HepG2 (cell line): ENCODE data around the gene OR1D5. TPM values are rescaled to one million over a fixed set of nuclear protein-coding genes. Genes with fewer than 3 reads are reported as not detected.
A peak's percentile ranks its signal among the peaks of the same experiment; 100 is the strongest.

Source experiments
- ATF7 ChIP-seq, 2 experiments: fragments of 450-650 bp in 1 of 2; sonication (generic) in 1 of 2; formaldehyde crosslinking in 1 of 2; IDR thresholded peaks; 2 replicates each; pipeline versions ENCODE4 v1.4.0 to v1.6.1; 2016 to 2020; ENCODE audit warnings: antibody characterized with exemption in 1 of 2, mild to moderate bottlenecking in 1 of 2, missing genetic modification reagents in 1 of 2
- DMAP1 ChIP-seq: IDR thresholded peaks from 2 replicates; pipeline ENCODE4 v1.6.1; 2016
- EP300 ChIP-seq, 3 experiments: sonication (generic) in 1 of 3; formaldehyde crosslinking in 1 of 3; IDR thresholded peaks; 2 replicates each; pipeline versions ENCODE4 v1.5.1 to v1.6.1; 2011 to 2020; ENCODE audit warnings: low read depth in 2 of 3, low read length in 2 of 3, borderline replicate concordance in 1 of 3, improper control_type of control experiment in 1 of 3, mild to moderate bottlenecking in 1 of 3, missing genetic modification reagents in 1 of 3, moderate library complexity in 1 of 3
- ETV6 ChIP-seq: sonication (generic); formaldehyde crosslinking; conservative IDR thresholded peaks from 2 replicates; pipeline ENCODE4 v1.4.0; 2020; ENCODE audit warnings: missing genetic modification reagents
- HCFC1 ChIP-seq: fragments of 150-350 bp; IDR thresholded peaks from 2 replicates; pipeline ENCODE4 v1.6.1; 2014; ENCODE audit warnings: low read depth, low read length
- HOXA3 ChIP-seq: sonication (generic); formaldehyde crosslinking; IDR thresholded peaks from 2 replicates; pipeline ENCODE4 v1.5.0; 2020; ENCODE audit warnings: missing genetic modification reagents
- KLF12 ChIP-seq: sonication (generic); formaldehyde crosslinking; IDR thresholded peaks from 2 replicates; pipeline ENCODE4 v1.4.0; 2020; ENCODE audit warnings: missing genetic modification reagents, borderline replicate concordance
- KMT2B ChIP-seq: IDR thresholded peaks from 2 replicates; pipeline ENCODE4 v1.6.1; 2016; ENCODE audit warnings: missing genetic modification reagents, missing compliant biosample characterization
- MXD4 ChIP-seq: IDR thresholded peaks from 2 replicates; pipeline ENCODE4 v1.6.1; 2016; ENCODE audit warnings: mild to moderate bottlenecking, missing biosample characterization, missing genetic modification reagents
- NKX3-1 ChIP-seq: sonication (generic); formaldehyde crosslinking; IDR thresholded peaks from 2 replicates; pipeline ENCODE4 v1.5.0; 2020; ENCODE audit warnings: missing genetic modification reagents
- PRPF4 ChIP-seq: fragments of 200-400 bp; formaldehyde crosslinking; IDR thresholded peaks from 2 replicates; pipeline ENCODE4 v1.6.1; 2016; ENCODE audit warnings: low read length, low read depth; ENCODE audit not compliant: poor library complexity, severe bottlenecking
- RBM39 ChIP-seq: fragments of 200-400 bp; formaldehyde crosslinking; IDR thresholded peaks from one replicate; pipeline ENCODE4 v1.6.1; 2018; ENCODE audit warnings: antibody characterized with exemption, mild to moderate bottlenecking, low read depth, low read length; ENCODE audit not compliant: poor library complexity, severe bottlenecking
- RFX1 ChIP-seq: fragments of 450-650 bp; IDR thresholded peaks from 2 replicates; pipeline ENCODE4 v1.6.1; 2017
- RNF2 ChIP-seq: fragments of 450-650 bp; conservative IDR thresholded peaks from 2 replicates; pipeline ENCODE4 v1.6.1; 2016; ENCODE audit warnings: low read depth
- SAP130 ChIP-seq: IDR thresholded peaks from 2 replicates; pipeline ENCODE4 v1.6.1; 2016; ENCODE audit warnings: low read depth
- XBP1 ChIP-seq: sonication (generic); formaldehyde crosslinking; IDR thresholded peaks from 2 replicates; pipeline ENCODE4 v1.5.0; 2020; ENCODE audit warnings: missing genetic modification reagents
- ZKSCAN1 ChIP-seq: fragments of 150-350 bp; IDR thresholded peaks from 2 replicates; pipeline ENCODE4 v1.6.1; 2014; ENCODE audit warnings: low read length
- ZNF234 ChIP-seq: sonication (generic); formaldehyde crosslinking; conservative IDR thresholded peaks from 2 replicates; pipeline ENCODE4 v1.5.1; 2020; ENCODE audit warnings: mild to moderate bottlenecking, missing genetic modification reagents
- ZNF3 ChIP-seq: IDR thresholded peaks from 2 replicates; pipeline ENCODE4 v1.7.0; 2017; ENCODE audit warnings: inconsistent platforms
- ZNF652 ChIP-seq: IDR thresholded peaks from 2 replicates; pipeline ENCODE4 v1.6.1; 2016; ENCODE audit warnings: low read depth, borderline replicate concordance
- ZNF703 ChIP-seq: sonication (generic); formaldehyde crosslinking; IDR thresholded peaks from 2 replicates; pipeline ENCODE4 v1.5.1; 2020; ENCODE audit warnings: missing genetic modification reagents, mild to moderate bottlenecking, moderate library complexity, borderline replicate concordance
- ZNF850 ChIP-seq: sonication (generic); formaldehyde crosslinking; conservative IDR thresholded peaks from 2 replicates; pipeline ENCODE4 v1.9.0; 2021; ENCODE audit warnings: mild to moderate bottlenecking, missing genetic modification reagents
- polyA plus RNA-seq, 8 experiments: library from polyadenylated mRNA; depleted of rRNA in 3 of 8; stranded (reverse) in 7 of 8; unstranded in 1 of 8; fragments of >200 nt; fragmentation: Illumina TruSeq in 4 of 8; extraction: Trizol in 4 of 8; gene quantifications; 2 replicates each; pipeline versions ENCODE4 v1.2.1 to v1.2.3, GENCODE V29; 2011 to 2016; ENCODE audit warnings: low read depth in 4 of 8, missing spikeins in 1 of 8, mixed read lengths in 1 of 8; ENCODE audit not compliant: insufficient read depth in 1 of 8
- total RNA-seq, 5 experiments: library from RNA; depleted of rRNA; stranded (reverse); fragments of >200 nt; fragmentation: Illumina TruSeq; extraction: Trizol; gene quantifications; 2 replicates each; pipeline ENCODE4 v1.2.3, GENCODE V29; 2016; ENCODE audit warnings: low read depth in 1 of 5
- TF ChIP-seq, protein P1 (sequence below): sonication (generic); formaldehyde crosslinking; IDR thresholded peaks from 2 replicates; pipeline ENCODE4 v1.4.0; 2020; ENCODE audit warnings: missing genetic modification reagents
- TF ChIP-seq, protein P2 (sequence below): sonication (generic); formaldehyde crosslinking; IDR thresholded peaks from 2 replicates; pipeline ENCODE4 v1.8.0; 2022; ENCODE audit warnings: missing genetic modification reagents, low read depth, mild to moderate bottlenecking, borderline replicate concordance
- TF ChIP-seq, protein P3 (sequence below): sonication (generic); formaldehyde crosslinking; IDR thresholded peaks from 2 replicates; pipeline ENCODE4 v1.8.0; 2022; ENCODE audit warnings: mild to moderate bottlenecking, missing genetic modification reagents; ENCODE audit not compliant: insufficient replicate concordance
- TF ChIP-seq, protein P4 (sequence below): sonication (generic); formaldehyde crosslinking; IDR thresholded peaks from 2 replicates; pipeline ENCODE4 v1.8.0; 2022; ENCODE audit warnings: low read depth, missing genetic modification reagents

The OR1D5 gene
- total and polyA plus RNA-seq, 2 of the 13 experiments (the other 11 are each of a cell fraction or from before 2014, with no cell fraction given) = not detected

DNA sequence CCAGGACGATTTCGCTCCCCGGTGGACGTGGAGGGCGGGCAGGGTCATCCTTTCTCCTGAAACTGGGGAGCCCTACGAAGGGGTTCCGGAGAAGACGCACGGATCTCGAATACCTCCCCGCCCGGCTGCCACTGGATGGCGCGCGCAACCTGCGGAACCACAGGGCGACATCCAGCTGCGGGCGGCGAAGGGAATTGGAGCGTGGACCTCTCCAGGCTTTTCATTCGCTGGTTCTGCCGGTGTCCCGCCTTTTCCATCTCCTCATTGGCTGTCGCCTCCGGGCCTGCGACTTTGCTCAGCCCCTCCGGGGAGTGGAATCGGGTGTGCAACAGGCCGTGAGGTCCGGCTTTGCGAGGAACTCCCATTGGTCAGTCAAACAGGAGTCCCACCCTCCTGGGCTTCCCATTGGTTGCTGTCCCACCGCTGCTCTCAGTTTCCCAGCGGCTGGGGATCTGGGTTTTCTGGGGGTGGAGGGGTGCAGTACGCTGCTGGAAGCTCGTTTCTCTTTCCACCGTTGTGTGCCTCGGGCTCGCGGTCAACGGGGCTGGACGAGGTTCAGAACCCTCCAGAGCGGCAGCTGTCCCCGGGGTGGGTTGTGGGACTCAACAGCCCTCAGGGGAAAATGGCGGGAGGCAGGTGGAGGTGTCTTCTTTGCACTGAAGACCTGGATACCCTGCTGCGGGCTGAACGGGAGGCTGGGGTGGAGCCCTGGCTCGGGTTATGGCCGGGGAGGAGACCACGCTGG is 14.5 kb downstream of the OR1D5 start (continued):
- TF ChIP-seq ETV6 (CRISPR knock-in tag) (no peak), PRPF4 (no peak), ZKSCAN1 (no peak), NKX3-1 (CRISPR knock-in tag) (no peak), SAP130 (CRISPR knock-in tag) (peak; percentile 54), KLF12 (no peak), ZNF234 (CRISPR knock-in tag) (no peak), ZNF703 (CRISPR knock-in tag) (no peak), ATF7 (IDR thresholded peaks at IDR 0.05) (no peak), ATF7 (CRISPR knock-in tag; IDR thresholded peaks at IDR 0.05) (no peak; the same call in 1 of the 2 replicates), EP300 (IDR thresholded peaks at IDR 0.05; ENCODE audit: low read depth in 2 of 2, low read length in 2 of 2) (no peak), EP300 (CRISPR knock-in tag; IDR thresholded peaks at IDR 0.05; ENCODE audit: borderline replicate concordance) (no peak), HCFC1 (no peak), HOXA3 (CRISPR knock-in tag) (peak; percentile 63), ZNF652 (no peak), MXD4 (CRISPR knock-in tag) (no peak), XBP1 (CRISPR knock-in tag) (no peak), RFX1 (no peak), DMAP1 (CRISPR knock-in tag) (no peak), ZNF3 (CRISPR knock-in tag) (no peak), RBM39 (peak; percentile 69), KMT2B (CRISPR knock-in tag) (no peak), RNF2 (peak; percentile 48; the same call in 1 of the 2 replicates), ZNF850 (CRISPR knock-in tag) (0 out of 2 replicates have a peak, but pooled peaks have one; percentile 50)
- TF ChIP-seq, protein P1, sequence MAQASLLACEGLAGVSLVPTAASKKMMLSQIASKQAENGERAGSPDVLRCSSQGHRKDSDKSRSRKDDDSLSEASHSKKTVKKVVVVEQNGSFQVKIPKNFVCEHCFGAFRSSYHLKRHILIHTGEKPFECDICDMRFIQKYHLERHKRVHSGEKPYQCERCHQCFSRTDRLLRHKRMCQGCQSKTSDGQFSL (CRISPR knock-in tag) = no peak
- TF ChIP-seq, protein P2, sequence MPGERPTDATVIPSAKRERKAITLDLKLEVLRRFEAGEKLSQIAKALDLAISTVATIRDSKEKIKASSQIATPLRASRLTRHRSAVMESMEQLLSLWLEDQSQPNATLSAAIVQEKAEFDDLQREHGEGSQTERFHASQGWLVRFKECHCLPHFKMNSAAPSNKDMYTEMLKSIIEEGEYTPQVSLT (CRISPR knock-in tag) = no peak
- TF ChIP-seq, protein P3, sequence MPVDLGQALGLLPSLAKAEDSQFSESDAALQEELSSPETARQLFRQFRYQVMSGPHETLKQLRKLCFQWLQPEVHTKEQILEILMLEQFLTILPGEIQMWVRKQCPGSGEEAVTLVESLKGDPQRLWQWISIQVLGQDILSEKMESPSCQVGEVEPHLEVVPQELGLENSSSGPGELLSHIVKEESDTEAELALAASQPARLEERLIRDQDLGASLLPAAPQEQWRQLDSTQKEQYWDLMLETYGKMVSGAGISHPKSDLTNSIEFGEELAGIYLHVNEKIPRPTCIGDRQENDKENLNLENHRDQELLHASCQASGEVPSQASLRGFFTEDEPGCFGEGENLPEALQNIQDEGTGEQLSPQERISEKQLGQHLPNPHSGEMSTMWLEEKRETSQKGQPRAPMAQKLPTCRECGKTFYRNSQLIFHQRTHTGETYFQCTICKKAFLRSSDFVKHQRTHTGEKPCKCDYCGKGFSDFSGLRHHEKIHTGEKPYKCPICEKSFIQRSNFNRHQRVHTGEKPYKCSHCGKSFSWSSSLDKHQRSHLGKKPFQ = no peak
- TF ChIP-seq, protein P4, sequence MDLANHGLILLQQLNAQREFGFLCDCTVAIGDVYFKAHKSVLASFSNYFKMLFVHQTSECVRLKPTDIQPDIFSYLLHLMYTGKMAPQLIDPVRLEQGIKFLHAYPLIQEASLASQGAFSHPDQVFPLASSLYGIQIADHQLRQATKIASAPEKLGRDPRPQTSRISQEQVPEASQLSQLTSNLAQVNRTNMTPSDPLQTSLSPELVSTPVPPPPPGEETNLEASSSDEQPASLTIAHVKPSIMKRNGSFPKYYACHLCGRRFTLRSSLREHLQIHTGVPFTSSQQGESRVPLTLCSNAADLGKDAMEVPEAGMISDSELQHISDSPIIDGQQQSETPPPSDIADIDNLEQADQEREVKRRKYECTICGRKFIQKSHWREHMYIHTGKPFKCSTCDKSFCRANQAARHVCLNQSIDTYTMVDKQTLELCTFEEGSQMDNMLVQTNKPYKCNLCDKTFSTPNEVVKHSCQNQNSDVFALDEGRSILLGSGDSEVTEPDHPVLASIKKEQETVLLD (CRISPR knock-in tag) = no peak
